Upper lobe of left lung (tissue), 6 donors: Measurements from ENCODE around the gene SNAPC1. TPM values are rescaled to one million over a fixed set of nuclear protein-coding genes. Genes with fewer than 3 reads are reported as not detected.

Experiments
- ATAC-seq, 2 donors: fragments of 200-7000 bp; cut with Tn5 transposase; one replicate each; pipeline ENCODE4 v1.9.1; 2022; ENCODE audit warnings: mild to moderate bottlenecking in 2 of 2, moderate library complexity in 2 of 2; ENCODE audit not compliant: low FRiP score in 2 of 2
- DNase-seq, 2 donors: peaks; one replicate each; pipeline ENCODE4 v3.0.0-alpha.2; 2019 to 2020
- H3K27ac ChIP-seq, 4 donors: fragments of 200-600 bp; sonication (generic); one replicate each; pipeline ENCODE4 v1.5.1; 2016 to 2019
- H3K27me3 ChIP-seq, 4 donors: fragments of 200-600 bp; sonication (generic); one replicate each; pipeline ENCODE4 v1.5.1; 2017 to 2019
- H3K36me3 ChIP-seq, 4 donors: fragments of 200-600 bp; sonication (generic); one replicate each; pipeline ENCODE4 v1.5.1; 2016 to 2019
- H3K4me1 ChIP-seq, 4 donors: fragments of 200-600 bp; sonication (generic); one replicate each; pipeline ENCODE4 v1.5.1; 2018 to 2019
- H3K4me3 ChIP-seq, 4 donors: fragments of 200-600 bp; sonication (generic); one replicate each; pipeline ENCODE4 v1.5.1; 2017 to 2019; ENCODE audit warnings: mild to moderate bottlenecking in 2 of 4, moderate library complexity in 1 of 4
- H3K9me3 ChIP-seq, 4 donors: fragments of 200-600 bp; sonication (generic); one replicate each; pipeline ENCODE4 v1.5.1; 2018 to 2019
- EP300 ChIP-seq, 4 donors: sonication (generic); formaldehyde crosslinking; IDR thresholded peaks; one replicate each; pipeline ENCODE4 v1.5.1; 2017; ENCODE audit warnings: antibody characterized with exemption in 4 of 4, control low read depth in 2 of 4
- POLR2A ChIP-seq, 4 donors: fragments of 450-650 bp; IDR thresholded peaks; one replicate each; pipeline ENCODE4 v1.5.1; 2016 to 2017; ENCODE audit warnings: antibody characterized with exemption in 4 of 4, mild to moderate bottlenecking in 2 of 4
- POLR2AphosphoS5 ChIP-seq, 2 donors: sonication (generic); formaldehyde crosslinking; IDR thresholded peaks; one replicate each; pipeline ENCODE4 v1.5.1; 2017; ENCODE audit warnings: antibody characterized with exemption in 2 of 2
- WGBS, 2 donors: methylation state at CpG; one replicate each; pipeline ENCODE4 v1.1.5; 2017 to 2018; 5-methylcytosine and 5-hydroxymethylcytosine counted together
- total RNA-seq, 6 donors: library from RNA; depleted of rRNA in 4 of 6; stranded (reverse); fragments of >200 nt in 4 of 6; gene quantifications; one replicate each; pipeline versions ENCODE4 v1.1.0 to v1.2.1, GENCODE V29; 2016 to 2021
- TF ChIP-seq, protein P1 (sequence below), 6 experiments: fragments of 450-650 bp in 4 of 6; fragments of 200-600 bp in 2 of 6; sonication (generic) in 2 of 6; IDR thresholded peaks; one replicate each; pipeline ENCODE4 v1.5.1; 2016 to 2019; ENCODE audit warnings: antibody characterized with exemption in 6 of 6
- donor health status: DM: no; HTN: no; CAD: no; lungs with moderate emphysema.
- donor health status: DM: no; HTN: yes; CAD: no; lungs with severe emphysema.

The SNAPC1 gene
- total RNA-seq, 6 donors from 2014 or later, result 4.2 to 8.9 (median 4.7) TPM

DNA sequence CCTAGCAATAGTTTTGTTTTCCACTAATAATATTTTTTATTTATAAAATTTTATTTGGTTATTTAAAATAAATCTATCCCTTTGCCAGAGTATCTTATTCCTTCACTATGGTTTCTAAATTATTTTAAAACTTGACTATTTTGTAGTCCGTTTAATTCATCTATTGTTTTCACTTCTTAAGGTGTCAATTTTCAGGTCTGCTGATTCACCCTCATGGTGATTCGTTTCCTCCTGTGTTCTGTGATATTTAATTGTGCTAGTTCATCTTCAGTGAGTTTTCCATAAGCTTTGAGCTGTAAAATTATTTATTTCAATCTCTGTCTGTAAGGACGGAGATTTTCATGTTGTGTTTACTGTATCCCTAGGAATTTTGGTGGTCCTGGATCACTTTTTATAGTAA, 70.6 kb downstream of the SNAPC1 start:
- TF ChIP-seq, protein P1, sequence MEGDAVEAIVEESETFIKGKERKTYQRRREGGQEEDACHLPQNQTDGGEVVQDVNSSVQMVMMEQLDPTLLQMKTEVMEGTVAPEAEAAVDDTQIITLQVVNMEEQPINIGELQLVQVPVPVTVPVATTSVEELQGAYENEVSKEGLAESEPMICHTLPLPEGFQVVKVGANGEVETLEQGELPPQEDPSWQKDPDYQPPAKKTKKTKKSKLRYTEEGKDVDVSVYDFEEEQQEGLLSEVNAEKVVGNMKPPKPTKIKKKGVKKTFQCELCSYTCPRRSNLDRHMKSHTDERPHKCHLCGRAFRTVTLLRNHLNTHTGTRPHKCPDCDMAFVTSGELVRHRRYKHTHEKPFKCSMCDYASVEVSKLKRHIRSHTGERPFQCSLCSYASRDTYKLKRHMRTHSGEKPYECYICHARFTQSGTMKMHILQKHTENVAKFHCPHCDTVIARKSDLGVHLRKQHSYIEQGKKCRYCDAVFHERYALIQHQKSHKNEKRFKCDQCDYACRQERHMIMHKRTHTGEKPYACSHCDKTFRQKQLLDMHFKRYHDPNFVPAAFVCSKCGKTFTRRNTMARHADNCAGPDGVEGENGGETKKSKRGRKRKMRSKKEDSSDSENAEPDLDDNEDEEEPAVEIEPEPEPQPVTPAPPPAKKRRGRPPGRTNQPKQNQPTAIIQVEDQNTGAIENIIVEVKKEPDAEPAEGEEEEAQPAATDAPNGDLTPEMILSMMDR (IDR thresholded peaks at IDR 0.05), result no peak
- TF ChIP-seq POLR2A (IDR thresholded peaks at IDR 0.05) (no peak), POLR2AphosphoS5 (IDR thresholded peaks at IDR 0.05) (no peak), EP300 (IDR thresholded peaks at IDR 0.05) (no peak)
- no peaks in the 10 kb centered on the region for H3K4me1 ChIP-seq
- DNase-seq, result no peak
- no peaks in the 10 kb centered on the region for H3K36me3 ChIP-seq
- no peaks in the 10 kb centered on the region for H3K9me3 ChIP-seq
- no peaks in the 10 kb centered on the region for H3K27me3 ChIP-seq
- ATAC-seq, result no peak
- 73 to 91% methylated on average over 3 of the region's 3 CpGs for WGBS, 2 donors
- H3K27ac ChIP-seq, result no peak overlapping the region
- H3K4me3 ChIP-seq, result no peak overlapping the region

DNA sequence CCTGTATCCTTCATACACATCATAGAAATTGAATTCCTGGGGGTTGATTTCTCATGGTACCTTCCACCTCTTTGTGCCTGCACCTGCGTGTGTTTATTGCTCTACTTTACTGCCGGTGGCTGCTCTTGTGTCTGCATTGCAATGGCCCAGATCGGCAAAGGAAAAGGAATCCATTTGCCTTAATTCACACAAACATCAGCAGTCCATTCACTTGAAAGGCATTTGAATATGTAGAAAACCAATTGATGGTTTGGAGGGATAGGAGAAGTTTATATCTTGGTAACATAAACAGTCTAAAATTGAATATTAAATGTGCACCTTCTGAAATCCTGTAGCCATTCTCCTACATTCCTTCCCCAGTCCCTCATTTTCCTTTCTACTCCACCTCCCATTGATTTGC, 74.0 kb downstream of the SNAPC1 start:
- TF ChIP-seq, protein P1 (IDR thresholded peaks at IDR 0.05), result no peak
- TF ChIP-seq EP300 (IDR thresholded peaks at IDR 0.05) (no peak), POLR2A (IDR thresholded peaks at IDR 0.05) (no peak), POLR2AphosphoS5 (IDR thresholded peaks at IDR 0.05) (no peak)
- no peaks in the 10 kb centered on the region for H3K27me3 ChIP-seq
- ATAC-seq, result no peak
- no peak overlapping the region for H3K27ac ChIP-seq
- no peaks in the 10 kb centered on the region for H3K36me3 ChIP-seq
- H3K4me3 ChIP-seq, result no peak overlapping the region
- no peaks in the 10 kb centered on the region for H3K9me3 ChIP-seq
- H3K4me1 ChIP-seq, result no peaks in the 10 kb centered on the region
- WGBS, 2 donors, result 85 to 90% methylated on average over 3 of the region's 3 CpGs
- no peak for DNase-seq

DNA sequence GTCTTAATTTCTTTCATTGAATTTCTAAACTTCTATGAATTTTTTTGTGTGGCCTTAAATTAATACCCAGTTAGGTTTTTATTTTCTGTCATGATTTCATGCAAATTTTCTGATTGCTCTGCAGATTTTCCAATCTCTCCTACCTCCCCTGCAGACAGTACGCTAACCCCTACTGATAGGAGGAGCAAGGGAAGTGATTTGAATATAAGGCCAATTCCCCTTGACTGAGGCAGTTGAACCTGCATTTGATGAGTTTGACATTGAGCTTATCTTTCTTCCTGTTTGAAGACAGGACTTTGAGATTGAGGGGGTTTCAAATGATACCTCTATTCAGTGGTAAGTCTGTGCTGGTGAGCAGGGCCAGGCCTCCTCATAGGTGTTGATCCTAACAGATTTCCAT, 74.6 kb downstream of the SNAPC1 start:
- H3K9me3 ChIP-seq, result no peaks in the 10 kb centered on the region
- H3K36me3 ChIP-seq, result no peaks in the 10 kb centered on the region
- no peak for ATAC-seq
- DNase-seq, result no peak
- TF ChIP-seq POLR2AphosphoS5 (IDR thresholded peaks at IDR 0.05), result no peak
- no peak for TF ChIP-seq EP300 (IDR thresholded peaks at IDR 0.05)
- no peak for TF ChIP-seq POLR2A (IDR thresholded peaks at IDR 0.05)
- no peaks in the 10 kb centered on the region for H3K27me3 ChIP-seq
- 92 to 96% methylated on average over 1 of the region's 1 CpG for WGBS, 2 donors
- no peaks in the 10 kb centered on the region for H3K4me1 ChIP-seq
- H3K4me3 ChIP-seq, result no peak overlapping the region
- no peak overlapping the region for H3K27ac ChIP-seq

DNA sequence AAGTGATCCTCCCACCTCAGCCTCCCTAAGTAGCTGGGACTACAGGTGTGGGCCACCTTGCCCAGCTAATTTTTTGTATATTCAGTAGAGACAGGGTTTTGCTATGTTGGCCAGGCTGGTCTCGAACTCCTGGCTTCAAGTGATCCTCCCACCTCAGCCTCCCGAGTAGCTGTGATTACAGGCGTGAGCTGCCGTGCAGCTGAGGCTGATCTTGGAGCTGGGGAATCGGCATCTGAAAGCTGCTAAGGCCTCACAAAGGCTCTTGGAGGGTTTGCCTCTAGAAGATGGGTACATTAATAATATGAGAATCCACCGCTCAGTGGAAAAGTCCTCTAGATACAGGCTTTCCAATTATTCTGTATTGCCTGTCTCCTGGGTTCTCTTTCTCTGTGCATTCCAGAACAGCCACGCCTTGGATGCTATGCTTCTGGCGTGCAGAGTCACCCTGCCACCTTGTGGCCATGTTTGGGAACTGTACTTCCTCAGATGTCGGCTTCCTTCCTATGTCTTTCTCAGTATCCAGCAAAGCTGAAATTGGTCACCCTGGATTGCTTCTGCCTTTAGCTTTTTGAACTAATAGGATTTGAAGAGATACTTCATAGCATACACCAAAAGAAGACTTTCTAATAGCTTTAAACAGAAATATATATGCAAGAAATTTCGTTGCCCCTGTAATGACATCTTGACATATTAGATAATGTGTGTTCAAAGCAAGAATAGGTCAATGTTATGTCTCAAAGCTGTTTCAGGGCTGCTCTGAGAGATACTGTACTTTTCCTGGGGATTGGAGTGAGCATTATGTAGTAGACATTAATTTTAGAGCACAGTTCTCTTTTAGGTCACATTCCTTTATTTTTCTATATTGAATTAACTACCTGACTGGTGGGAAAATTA, 75.4 kb downstream of the SNAPC1 start:
- Histone ChIP-seq H3K27me3 (no peaks in the 10 kb centered on the region), H3K9me3 (no peaks in the 10 kb centered on the region), H3K36me3 (no peaks in the 10 kb centered on the region), H3K4me1 (no peaks in the 10 kb centered on the region), H3K27ac (no peak overlapping the region), H3K4me3 (no peak overlapping the region)
- WGBS, 2 donors, result 26 to 48% methylated on average over 6 to 10 of the region's 10 CpGs
- peak; percentile 92 to 98 for ATAC-seq
- DNase-seq, result peak in 1 of 2 donors; percentile 82
- TF ChIP-seq POLR2AphosphoS5 (IDR thresholded peaks at IDR 0.05), result no peak
- TF ChIP-seq, protein P1 (IDR thresholded peaks at IDR 0.05), result peak; percentile 83 to 93 (median 88)

DNA sequence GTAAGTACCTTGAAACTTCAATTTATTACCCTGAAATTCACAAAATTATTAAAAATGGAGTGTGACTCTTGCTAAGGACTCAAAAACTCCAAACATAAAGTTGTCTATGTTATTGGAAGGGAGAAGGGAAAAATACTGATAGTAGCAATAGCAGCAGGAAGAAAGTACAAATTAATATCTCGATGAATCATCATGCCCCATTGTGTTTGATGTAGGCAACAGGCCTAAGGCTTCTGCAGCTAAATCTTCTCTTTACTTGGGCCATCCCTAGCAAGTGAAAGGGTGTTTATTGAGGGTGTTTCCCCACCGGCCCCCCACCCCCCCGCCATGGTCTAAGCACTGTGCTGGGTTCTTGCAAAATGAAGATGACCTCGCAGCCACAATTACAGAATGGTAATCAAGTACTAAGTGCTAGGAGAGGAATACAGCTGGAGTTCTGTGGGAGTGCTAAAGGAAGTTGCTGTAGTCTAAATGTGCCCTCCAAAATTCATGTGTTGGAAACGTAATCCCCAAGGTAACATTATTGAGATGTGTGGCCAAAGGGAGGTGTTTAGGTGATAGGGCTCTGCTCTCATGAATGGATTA, 76.5 kb downstream of the SNAPC1 start:
- Histone ChIP-seq H3K27ac (no peak overlapping the region), H3K9me3 (no peaks in the 10 kb centered on the region), H3K27me3 (no peaks in the 10 kb centered on the region), H3K4me3 (no peak overlapping the region), H3K4me1 (no peaks in the 10 kb centered on the region), H3K36me3 (no peaks in the 10 kb centered on the region)
- 61 to 77% methylated on average over 5 of the region's 5 CpGs for WGBS, 2 donors
- ATAC-seq (peak in 1 of 2 donors; percentile 30), DNase-seq (no peak)
- TF ChIP-seq EP300 (IDR thresholded peaks at IDR 0.05), result no peak
- TF ChIP-seq, protein P1 (IDR thresholded peaks at IDR 0.05), result no peak
- TF ChIP-seq POLR2A (IDR thresholded peaks at IDR 0.05), result no peak
- TF ChIP-seq POLR2AphosphoS5 (IDR thresholded peaks at IDR 0.05), result no peak
